HepG2 (cell line): Measurements from ENCODE around the gene FGFR3. TPM values are rescaled to one million over a fixed set of nuclear protein-coding genes. Genes with fewer than 3 reads are reported as not detected.
A peak's percentile ranks its signal among the peaks of the same experiment; 100 is the strongest.

Source experiments
- EP300 ChIP-seq, 3 experiments: sonication (generic) in 1 of 3; formaldehyde crosslinking in 1 of 3; IDR thresholded peaks; 2 replicates each; pipeline versions ENCODE4 v1.5.1 to v1.6.1; 2011 to 2020; ENCODE audit warnings: low read depth in 2 of 3, low read length in 2 of 3, borderline replicate concordance in 1 of 3, improper control_type of control experiment in 1 of 3, mild to moderate bottlenecking in 1 of 3, missing genetic modification reagents in 1 of 3, moderate library complexity in 1 of 3
- FOXA3 ChIP-seq: IDR thresholded peaks from 2 replicates; pipeline ENCODE4 v1.6.1; 2016; ENCODE audit warnings: missing genetic modification reagents, missing compliant biosample characterization
- MED1 ChIP-seq: sonication (generic); formaldehyde crosslinking; IDR thresholded peaks from 2 replicates; pipeline ENCODE4 v1.4.0; 2020; ENCODE audit warnings: missing genetic modification reagents
- NCOA2 ChIP-seq: sonication (generic); formaldehyde crosslinking; IDR thresholded peaks from 2 replicates; pipeline ENCODE4 v1.8.0; 2022; ENCODE audit warnings: inconsistent platforms
- NFIB ChIP-seq: sonication (generic); formaldehyde crosslinking; IDR thresholded peaks from 2 replicates; pipeline ENCODE4 v1.9.0; 2021; ENCODE audit warnings: missing genetic modification reagents, mild to moderate bottlenecking, borderline replicate concordance
- NFKBIZ ChIP-seq: IDR thresholded peaks from 2 replicates; pipeline ENCODE4 v1.6.1; 2018; ENCODE audit warnings: missing genetic modification reagents, missing compliant biosample characterization
- PHF8 ChIP-seq: sonication (generic); formaldehyde crosslinking; IDR thresholded peaks from 2 replicates; pipeline ENCODE4 v1.5.0; 2020; ENCODE audit warnings: missing genetic modification reagents
- SNRNP70 ChIP-seq: fragments of 200-400 bp; formaldehyde crosslinking; IDR thresholded peaks from 2 replicates; pipeline ENCODE4 v1.6.1; 2017; ENCODE audit warnings: mild to moderate bottlenecking, low read depth, low read length, moderate library complexity
- ZBTB7B ChIP-seq: sonication (generic); formaldehyde crosslinking; IDR thresholded peaks from 2 replicates; pipeline ENCODE4 v1.4.0; 2020; ENCODE audit warnings: missing genetic modification reagents
- ZNF136 ChIP-seq: sonication (generic); formaldehyde crosslinking; IDR thresholded peaks from 2 replicates; pipeline ENCODE4 v1.8.1; 2022; ENCODE audit warnings: low read depth, mild to moderate bottlenecking, moderate library complexity, missing genetic modification reagents
- ZNF232 ChIP-seq: sonication (generic); formaldehyde crosslinking; IDR thresholded peaks from 2 replicates; pipeline ENCODE4 v1.4.0; 2020; ENCODE audit warnings: missing genetic modification reagents, borderline replicate concordance
- ZNF331 ChIP-seq: sonication (generic); formaldehyde crosslinking; IDR thresholded peaks from 2 replicates; pipeline ENCODE4 v1.4.0; 2020; ENCODE audit warnings: missing genetic modification reagents
- ZNF768 ChIP-seq: sonication (generic); formaldehyde crosslinking; IDR thresholded peaks from 2 replicates; pipeline ENCODE4 v1.4.0; 2020; ENCODE audit warnings: missing genetic modification reagents
- ZNF781 ChIP-seq: sonication (generic); formaldehyde crosslinking; IDR thresholded peaks from 2 replicates; pipeline ENCODE4 v1.5.1; 2020; ENCODE audit warnings: borderline replicate concordance, mild to moderate bottlenecking, missing genetic modification reagents; ENCODE audit errors: not compliant biosample characterization
- ZNF788 ChIP-seq: sonication (generic); formaldehyde crosslinking; IDR thresholded peaks from 2 replicates; pipeline ENCODE4 v1.5.0; 2020; ENCODE audit warnings: mild to moderate bottlenecking, missing genetic modification reagents, borderline replicate concordance
- ZSCAN25 ChIP-seq: sonication (generic); formaldehyde crosslinking; IDR thresholded peaks from 2 replicates; pipeline ENCODE4 v1.8.0; 2022; ENCODE audit warnings: mild to moderate bottlenecking, missing genetic modification reagents
- polyA plus RNA-seq, 8 experiments: library from polyadenylated mRNA; depleted of rRNA in 3 of 8; stranded (reverse) in 7 of 8; unstranded in 1 of 8; fragments of >200 nt; fragmentation: Illumina TruSeq in 4 of 8; extraction: Trizol in 4 of 8; gene quantifications; 2 replicates each; pipeline versions ENCODE4 v1.2.1 to v1.2.3, GENCODE V29; 2011 to 2016; ENCODE audit warnings: low read depth in 4 of 8, missing spikeins in 1 of 8, mixed read lengths in 1 of 8; ENCODE audit not compliant: insufficient read depth in 1 of 8
- total RNA-seq, 5 experiments: library from RNA; depleted of rRNA; stranded (reverse); fragments of >200 nt; fragmentation: Illumina TruSeq; extraction: Trizol; gene quantifications; 2 replicates each; pipeline ENCODE4 v1.2.3, GENCODE V29; 2016; ENCODE audit warnings: low read depth in 1 of 5
- TF ChIP-seq, protein P1 (sequence below): sonication (generic); formaldehyde crosslinking; IDR thresholded peaks from 2 replicates; pipeline ENCODE4 v1.5.1; 2020; ENCODE audit warnings: mild to moderate bottlenecking, missing genetic modification reagents
- TF ChIP-seq, protein P2 (sequence below): sonication (generic); formaldehyde crosslinking; IDR thresholded peaks from 2 replicates; pipeline ENCODE4 v1.5.1; 2020; ENCODE audit warnings: missing genetic modification reagents, mild to moderate bottlenecking, borderline replicate concordance
- TF ChIP-seq, protein P3 (sequence below): sonication (generic); formaldehyde crosslinking; IDR thresholded peaks from 2 replicates; pipeline ENCODE4 v1.5.0; 2020; ENCODE audit warnings: mild to moderate bottlenecking, missing genetic modification reagents

FGFR3 gene
- total and polyA plus RNA-seq, 2 of the 13 experiments (the other 11 are each of a cell fraction or from before 2014, with no cell fraction given), result 103 to 109 TPM

DNA sequence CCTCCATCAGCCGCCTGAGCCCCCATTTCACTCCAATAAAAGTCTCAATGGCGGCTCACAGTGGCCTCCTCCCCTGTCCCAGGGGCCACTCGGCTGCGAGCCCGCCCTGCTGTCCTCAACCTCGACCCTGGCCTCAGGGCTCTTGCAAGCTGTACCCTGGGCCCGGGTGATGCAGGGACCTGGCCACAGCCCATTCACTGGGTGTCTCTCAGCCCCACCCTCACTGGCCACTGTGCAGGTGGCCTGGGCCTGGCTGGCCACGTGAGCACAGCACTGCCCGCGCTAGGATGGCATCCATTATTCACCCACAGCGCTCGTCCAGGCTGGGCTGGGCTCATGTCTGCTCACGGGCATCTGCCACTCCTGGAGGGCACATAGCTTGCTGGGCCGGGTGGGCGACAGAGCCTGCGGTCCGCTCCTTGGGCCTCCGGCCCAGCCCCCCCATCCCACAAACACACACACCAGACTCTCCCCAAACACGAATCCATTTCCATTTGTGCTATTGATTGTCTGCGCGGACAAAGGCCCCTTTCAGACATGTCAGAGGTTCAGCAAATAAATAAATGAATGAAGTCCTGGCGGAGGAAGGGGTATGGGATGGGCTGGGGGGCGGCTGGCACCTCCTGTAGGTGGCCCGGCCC is 16.5 kb upstream of the FGFR3 start (continued):
- TF ChIP-seq, protein P1, sequence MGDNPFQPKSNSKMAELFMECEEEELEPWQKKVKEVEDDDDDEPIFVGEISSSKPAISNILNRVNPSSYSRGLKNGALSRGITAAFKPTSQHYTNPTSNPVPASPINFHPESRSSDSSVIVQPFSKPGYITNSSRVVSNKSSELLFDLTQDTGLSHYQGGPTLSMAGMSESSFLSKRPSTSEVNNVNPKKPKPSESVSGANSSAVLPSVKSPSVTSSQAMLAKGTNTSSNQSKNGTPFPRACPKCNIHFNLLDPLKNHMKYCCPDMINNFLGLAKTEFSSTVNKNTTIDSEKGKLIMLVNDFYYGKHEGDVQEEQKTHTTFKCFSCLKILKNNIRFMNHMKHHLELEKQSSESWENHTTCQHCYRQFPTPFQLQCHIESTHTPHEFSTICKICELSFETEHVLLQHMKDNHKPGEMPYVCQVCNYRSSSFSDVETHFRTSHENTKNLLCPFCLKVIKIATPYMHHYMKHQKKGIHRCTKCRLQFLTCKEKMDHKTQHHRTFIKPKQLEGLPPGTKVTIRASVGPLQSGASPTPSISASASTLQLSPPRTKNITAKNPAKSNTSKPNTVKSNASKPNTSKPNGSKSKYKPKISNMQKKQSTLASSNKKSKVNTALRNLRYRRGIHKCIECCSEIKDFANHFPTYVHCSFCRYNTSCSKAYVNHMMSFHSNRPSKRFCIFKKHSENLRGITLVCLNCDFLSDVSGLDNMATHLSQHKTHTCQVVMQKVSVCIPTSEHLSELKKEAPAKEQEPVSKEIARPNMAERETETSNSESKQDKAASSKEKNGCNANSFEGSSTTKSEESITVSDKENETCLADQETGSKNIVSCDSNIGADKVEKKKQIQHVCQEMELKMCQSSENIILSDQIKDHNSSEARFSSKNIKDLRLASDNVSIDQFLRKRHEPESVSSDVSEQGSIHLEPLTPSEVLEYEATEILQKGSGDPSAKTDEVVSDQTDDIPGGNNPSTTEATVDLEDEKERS (CRISPR knock-in tag), result peak; percentile 63; the same call in 1 of the 2 replicates
- TF ChIP-seq ZNF232 (CRISPR knock-in tag) (peak; percentile 21; the same call in 1 of the 2 replicates), PHF8 (CRISPR knock-in tag) (0 out of 2 replicates have a peak, but pooled peaks have one; percentile 53), FOXA3 (CRISPR knock-in tag) (peak; percentile 58; the same call in 1 of the 2 replicates), NFIB (0 out of 2 replicates have a peak, but pooled peaks have one; percentile 17), ZNF331 (CRISPR knock-in tag) (peak; percentile 64; the same call in 1 of the 2 replicates), EP300 (IDR thresholded peaks at IDR 0.05; ENCODE audit: low read depth in 2 of 2, low read length in 2 of 2) (0 out of 4 replicates have a peak, but pooled peaks of 1 of the 2 experiments have one; percentile 32), EP300 (CRISPR knock-in tag; IDR thresholded peaks at IDR 0.05; ENCODE audit: borderline replicate concordance) (peak; percentile 63), ZNF788 (CRISPR knock-in tag) (peak; percentile 45; the same call in 1 of the 2 replicates), SNRNP70 (no peak), ZNF781 (CRISPR knock-in tag) (peak; percentile 63), NCOA2 (peak; percentile 67; the same call in 1 of the 2 replicates), NFKBIZ (peak; percentile 54; the same call in 1 of the 2 replicates), MED1 (peak; percentile 90), ZBTB7B (peak; percentile 97), ZNF768 (CRISPR knock-in tag) (peak; percentile 35; the same call in 1 of the 2 replicates), ZSCAN25 (CRISPR knock-in tag) (peak; percentile 33; the same call in 1 of the 2 replicates), ZNF136 (no peak)
- TF ChIP-seq, protein P2, sequence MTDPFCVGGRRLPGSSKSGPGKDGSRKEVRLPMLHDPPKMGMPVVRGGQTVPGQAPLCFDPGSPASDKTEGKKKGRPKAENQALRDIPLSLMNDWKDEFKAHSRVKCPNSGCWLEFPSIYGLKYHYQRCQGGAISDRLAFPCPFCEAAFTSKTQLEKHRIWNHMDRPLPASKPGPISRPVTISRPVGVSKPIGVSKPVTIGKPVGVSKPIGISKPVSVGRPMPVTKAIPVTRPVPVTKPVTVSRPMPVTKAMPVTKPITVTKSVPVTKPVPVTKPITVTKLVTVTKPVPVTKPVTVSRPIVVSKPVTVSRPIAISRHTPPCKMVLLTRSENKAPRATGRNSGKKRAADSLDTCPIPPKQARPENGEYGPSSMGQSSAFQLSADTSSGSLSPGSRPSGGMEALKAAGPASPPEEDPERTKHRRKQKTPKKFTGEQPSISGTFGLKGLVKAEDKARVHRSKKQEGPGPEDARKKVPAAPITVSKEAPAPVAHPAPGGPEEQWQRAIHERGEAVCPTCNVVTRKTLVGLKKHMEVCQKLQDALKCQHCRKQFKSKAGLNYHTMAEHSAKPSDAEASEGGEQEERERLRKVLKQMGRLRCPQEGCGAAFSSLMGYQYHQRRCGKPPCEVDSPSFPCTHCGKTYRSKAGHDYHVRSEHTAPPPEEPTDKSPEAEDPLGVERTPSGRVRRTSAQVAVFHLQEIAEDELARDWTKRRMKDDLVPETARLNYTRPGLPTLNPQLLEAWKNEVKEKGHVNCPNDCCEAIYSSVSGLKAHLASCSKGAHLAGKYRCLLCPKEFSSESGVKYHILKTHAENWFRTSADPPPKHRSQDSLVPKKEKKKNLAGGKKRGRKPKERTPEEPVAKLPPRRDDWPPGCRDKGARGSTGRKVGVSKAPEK (CRISPR knock-in tag), result 0 out of 2 replicates have a peak, but pooled peaks have one; percentile 63
- TF ChIP-seq, protein P3, sequence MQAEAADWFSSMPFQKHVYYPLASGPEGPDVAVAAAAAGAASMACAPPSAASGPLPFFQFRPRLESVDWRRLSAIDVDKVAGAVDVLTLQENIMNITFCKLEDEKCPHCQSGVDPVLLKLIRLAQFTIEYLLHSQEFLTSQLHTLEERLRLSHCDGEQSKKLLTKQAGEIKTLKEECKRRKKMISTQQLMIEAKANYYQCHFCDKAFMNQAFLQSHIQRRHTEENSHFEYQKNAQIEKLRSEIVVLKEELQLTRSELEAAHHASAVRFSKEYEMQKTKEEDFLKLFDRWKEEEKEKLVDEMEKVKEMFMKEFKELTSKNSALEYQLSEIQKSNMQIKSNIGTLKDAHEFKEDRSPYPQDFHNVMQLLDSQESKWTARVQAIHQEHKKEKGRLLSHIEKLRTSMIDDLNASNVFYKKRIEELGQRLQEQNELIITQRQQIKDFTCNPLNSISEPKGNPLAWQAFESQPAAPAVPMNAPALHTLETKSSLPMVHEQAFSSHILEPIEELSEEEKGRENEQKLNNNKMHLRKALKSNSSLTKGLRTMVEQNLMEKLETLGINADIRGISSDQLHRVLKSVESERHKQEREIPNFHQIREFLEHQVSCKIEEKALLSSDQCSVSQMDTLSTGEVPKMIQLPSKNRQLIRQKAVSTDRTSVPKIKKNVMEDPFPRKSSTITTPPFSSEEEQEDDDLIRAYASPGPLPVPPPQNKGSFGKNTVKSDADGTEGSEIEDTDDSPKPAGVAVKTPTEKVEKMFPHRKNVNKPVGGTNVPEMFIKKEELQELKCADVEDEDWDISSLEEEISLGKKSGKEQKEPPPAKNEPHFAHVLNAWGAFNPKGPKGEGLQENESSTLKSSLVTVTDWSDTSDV, result peak; percentile 53; the same call in 1 of the 2 replicates
